Central memory CD8-positive, alpha-beta T cell (primary cell): Measurements from ENCODE around the gene LIME1.
"Not testable (repeated sequence)": the region's sequence is repeated elsewhere in the genome, so short reads cannot be mapped to it uniquely, and the experiment has no call there.

Experiments used
- ATAC-seq: fragments of 150-1000 bp; cut with Tn5 transposase; replicated peaks from 2 replicates; pipeline ENCODE4 v1.10.0; 2022; ENCODE audit warnings: mild to moderate bottlenecking, moderate FRiP score, moderate number of reproducible peaks; ENCODE audit not compliant: poor library complexity, severe bottlenecking; ENCODE audit errors: extremely low read depth
- DNase-seq, 2 donors: peaks; one replicate each; pipeline ENCODE4 v3.0.0; 2021; ENCODE audit warnings: low spot score in 2 of 2
- H3K27ac Mint-ChIP-seq: one replicate; pipeline ENCODE4 v1.8.0; 2022; ENCODE audit warnings: low read depth, mild to moderate bottlenecking, moderate library complexity, mixed read lengths
- H3K27me3 Mint-ChIP-seq: one replicate; pipeline ENCODE4 v1.8.0; 2022; ENCODE audit warnings: mixed read lengths
- H3K36me3 Mint-ChIP-seq: one replicate; pipeline ENCODE4 v1.8.0; 2022; ENCODE audit warnings: mild to moderate bottlenecking, moderate library complexity, mixed read lengths; ENCODE audit not compliant: insufficient read depth
- H3K4me1 Mint-ChIP-seq: one replicate; pipeline ENCODE4 v1.8.0; 2022; ENCODE audit warnings: mixed read lengths
- H3K4me3 Mint-ChIP-seq: one replicate; pipeline ENCODE4 v1.8.0; 2022; ENCODE audit warnings: mild to moderate bottlenecking, moderate library complexity, mixed read lengths
- H3K9me3 Mint-ChIP-seq: one replicate; pipeline ENCODE4 v1.8.0; 2022; ENCODE audit warnings: mixed read lengths

Gene LIME1

DNA sequence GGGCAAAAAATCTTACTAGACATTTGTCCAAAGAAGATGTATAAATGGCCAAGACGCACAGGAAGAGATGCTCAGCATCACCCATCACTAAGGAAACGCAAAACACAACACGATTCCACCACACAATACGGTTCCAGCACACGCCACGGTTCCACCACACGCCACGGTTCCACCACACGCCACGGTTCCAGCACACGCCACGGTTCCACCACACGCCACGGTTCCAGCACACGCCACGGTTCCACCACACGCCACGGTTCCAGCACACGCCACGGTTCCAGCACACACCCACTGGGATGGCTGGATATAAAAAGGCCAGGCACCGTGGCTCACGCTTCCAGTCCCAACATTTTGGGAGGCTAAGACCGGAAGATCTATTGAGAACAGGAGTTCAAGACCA lies 40.4 kb downstream of the LIME1 start:
- H3K27me3 Mint-ChIP-seq, H3K4me1 Mint-ChIP-seq, ATAC-seq, H3K27ac Mint-ChIP-seq, H3K9me3 Mint-ChIP-seq, H3K4me3 Mint-ChIP-seq, DNase-seq, H3K36me3 Mint-ChIP-seq: not testable (repeated sequence)

DNA sequence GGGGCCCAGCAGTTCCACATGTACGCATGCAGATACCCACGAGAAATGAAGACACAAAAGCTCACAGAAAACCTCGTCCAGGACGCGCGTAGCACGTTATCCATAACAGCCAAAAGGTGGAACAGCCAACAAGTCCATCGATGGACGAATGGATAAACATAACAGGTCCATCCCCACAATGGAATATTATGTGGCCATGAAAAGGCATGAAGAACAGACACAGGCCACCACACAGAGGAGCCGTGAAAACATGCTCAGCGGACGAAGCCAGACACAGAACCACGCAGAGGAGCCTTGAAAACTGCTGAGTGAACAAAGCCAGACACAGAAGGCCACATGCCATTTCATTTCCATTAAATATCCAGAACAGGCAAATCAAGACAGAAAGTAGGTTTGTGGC lies 41.1 kb downstream of the LIME1 start:
- no peak for DNase-seq
- H3K4me1 Mint-ChIP-seq = peaks cover 13% of the 10 kb centered on the region
- no peaks in the 10 kb centered on the region for H3K9me3 Mint-ChIP-seq
- H3K27me3 Mint-ChIP-seq = no peaks in the 10 kb centered on the region
- H3K27ac Mint-ChIP-seq = no peak overlapping the region
- no peak overlapping the region for H3K4me3 Mint-ChIP-seq
- no peak for ATAC-seq
- peaks cover 3% of the 10 kb centered on the region for H3K36me3 Mint-ChIP-seq

DNA sequence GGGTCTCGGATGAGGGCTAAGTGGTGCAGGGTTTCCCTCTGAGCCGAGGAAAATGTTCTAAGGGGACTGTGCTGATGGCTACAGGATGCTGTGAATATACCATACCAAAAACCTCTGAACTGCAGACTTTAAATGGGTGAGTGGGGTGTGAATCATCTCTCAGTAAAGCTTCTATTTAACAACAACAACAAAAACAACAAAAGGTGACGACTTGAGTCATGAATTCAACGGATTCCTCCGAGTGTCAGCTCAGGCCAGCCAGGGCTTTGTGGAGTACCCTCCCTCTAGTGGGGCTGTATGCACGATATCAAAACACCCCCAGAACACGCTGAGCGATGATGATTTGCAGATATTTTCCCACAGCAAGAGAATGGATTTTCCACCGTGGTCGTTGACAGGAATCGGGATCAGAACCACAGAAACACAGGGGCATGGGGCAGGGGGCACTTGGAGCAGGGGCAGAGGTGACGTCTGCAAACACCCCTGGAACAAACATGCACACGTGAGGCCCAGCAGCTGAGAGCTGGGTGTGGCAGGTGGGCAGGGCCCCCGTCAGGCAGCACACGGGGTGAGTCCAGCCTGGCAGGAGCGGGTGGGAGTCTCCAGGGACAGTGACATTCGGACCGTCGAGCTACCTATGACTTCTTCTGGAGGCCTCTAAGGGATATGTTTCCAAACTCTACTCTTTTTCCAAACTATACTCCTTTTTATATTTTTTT lies 41.7 kb downstream of the LIME1 start:
- H3K4me1 Mint-ChIP-seq = peaks cover 15% of the 10 kb centered on the region
- H3K9me3 Mint-ChIP-seq = no peaks in the 10 kb centered on the region
- H3K27me3 Mint-ChIP-seq = no peaks in the 10 kb centered on the region
- DNase-seq (no peak), ATAC-seq (no peak)
- no peak overlapping the region for H3K4me3 Mint-ChIP-seq
- peaks cover 3% of the 10 kb centered on the region for H3K36me3 Mint-ChIP-seq
- no peak overlapping the region for H3K27ac Mint-ChIP-seq

DNA sequence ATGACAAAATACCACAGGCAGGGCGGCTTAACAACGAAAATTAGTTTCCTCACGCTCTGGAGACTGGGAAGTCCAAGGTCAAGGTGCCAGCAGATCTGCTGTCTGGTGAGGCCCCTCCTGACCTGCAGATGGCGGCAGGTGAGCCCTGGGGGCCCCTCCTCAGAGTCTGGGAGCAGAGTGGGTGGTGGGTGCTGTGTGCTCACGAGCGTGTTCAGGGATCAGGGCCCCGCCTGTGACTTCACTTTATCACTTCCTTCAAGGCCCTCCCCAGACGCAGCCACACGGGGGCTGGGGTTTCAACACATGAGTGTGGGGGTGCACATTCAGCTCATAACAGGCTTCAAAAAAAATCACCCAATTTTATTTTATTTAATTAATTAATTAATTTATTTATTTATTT lies 42.4 kb downstream of the LIME1 start:
- DNase-seq (no peak), ATAC-seq (no peak)
- Mint-ChIP-seq H3K27me3 (no peaks in the 10 kb centered on the region), H3K4me1 (peaks cover 15% of the 10 kb centered on the region), H3K9me3 (no peaks in the 10 kb centered on the region), H3K36me3 (peaks cover 3% of the 10 kb centered on the region), H3K4me3 (no peak overlapping the region), H3K27ac (no peak overlapping the region)

DNA sequence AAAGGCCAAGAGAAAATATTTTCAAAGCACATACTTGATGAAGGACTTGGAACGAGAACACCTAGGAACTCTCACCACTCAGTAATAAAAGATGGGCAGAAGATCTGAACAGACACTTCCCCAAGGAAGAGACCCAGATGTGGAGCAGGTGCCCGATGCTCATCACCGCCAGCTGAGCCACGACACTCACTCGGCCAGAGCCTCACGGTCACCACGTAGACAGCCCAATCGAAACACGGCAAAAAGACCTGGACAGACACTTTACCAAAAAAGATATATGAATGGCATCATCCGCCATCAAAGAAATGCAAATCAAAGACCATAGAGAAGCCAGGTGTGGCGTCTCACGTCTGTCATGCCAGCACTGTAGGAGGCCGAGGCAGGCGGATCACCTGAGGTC lies 44.7 kb downstream of the LIME1 start:
- Mint-ChIP-seq H3K4me3 (peak overlapping the region; percentile 2), H3K27ac (no peak overlapping the region), H3K9me3 (no peaks in the 10 kb centered on the region), H3K36me3 (peaks cover 5% of the 10 kb centered on the region), H3K4me1 (peaks cover 15% of the 10 kb centered on the region), H3K27me3 (no peaks in the 10 kb centered on the region)
- ATAC-seq (no peak), DNase-seq (no peak)

DNA sequence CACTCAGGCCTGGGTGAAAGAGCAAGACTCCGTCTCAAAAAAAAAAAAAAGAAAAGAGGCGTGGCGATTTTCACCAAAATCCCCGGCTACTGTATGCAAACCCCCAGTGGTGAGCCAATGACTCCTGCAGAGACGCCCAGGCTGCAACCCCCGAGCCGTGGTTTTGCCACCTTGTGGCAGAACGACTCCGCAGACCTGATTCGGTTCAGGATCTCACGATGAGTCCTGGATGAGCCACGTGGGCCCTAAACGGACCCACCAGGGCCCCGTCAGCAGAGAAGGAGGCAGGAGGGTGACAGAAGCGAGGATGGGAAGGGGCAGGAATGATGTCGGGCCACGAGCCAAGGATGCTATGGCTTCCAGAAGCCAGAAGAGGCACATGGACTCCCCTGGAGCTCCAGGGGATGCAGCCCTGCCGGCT lies 45.6 kb downstream of the LIME1 start:
- no peaks in the 10 kb centered on the region for H3K27me3 Mint-ChIP-seq
- H3K36me3 Mint-ChIP-seq = peaks cover 5% of the 10 kb centered on the region
- H3K4me3 Mint-ChIP-seq = peak overlapping the region; percentile 26
- H3K9me3 Mint-ChIP-seq = no peaks in the 10 kb centered on the region
- H3K27ac Mint-ChIP-seq = no peak overlapping the region
- peak; percentile 27 to 63 for DNase-seq
- ATAC-seq = peak; percentile 97
- peaks cover 15% of the 10 kb centered on the region for H3K4me1 Mint-ChIP-seq

DNA sequence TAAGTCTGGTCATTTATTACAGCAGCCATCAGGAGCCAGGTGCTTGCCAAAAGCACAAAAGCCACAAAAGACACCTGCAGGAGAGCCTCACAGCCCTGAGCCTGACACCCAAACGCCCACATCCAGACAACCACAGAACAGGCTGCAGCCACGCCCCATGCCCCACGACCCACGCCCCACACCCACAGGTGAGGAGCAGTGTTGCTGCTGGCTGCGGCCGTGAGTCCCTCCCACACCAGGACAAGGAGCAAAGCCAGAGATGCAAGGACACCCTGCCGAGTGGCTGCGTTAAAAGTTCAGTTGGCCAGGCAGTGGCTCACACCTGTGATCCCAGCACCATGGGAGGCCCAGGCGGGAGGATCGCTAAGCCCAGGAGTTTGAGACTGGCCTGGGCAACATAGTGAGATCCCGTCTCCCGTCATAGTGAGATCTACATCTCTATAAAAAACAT lies 46.1 kb downstream of the LIME1 start:
- no peaks in the 10 kb centered on the region for H3K27me3 Mint-ChIP-seq
- H3K36me3 Mint-ChIP-seq = peaks cover 5% of the 10 kb centered on the region
- DNase-seq (no peak), ATAC-seq (peak; percentile 19)
- H3K9me3 Mint-ChIP-seq = no peaks in the 10 kb centered on the region
- H3K4me1 Mint-ChIP-seq = peaks cover 15% of the 10 kb centered on the region
- H3K27ac Mint-ChIP-seq = no peak overlapping the region
- peak overlapping the region; percentile 26 for H3K4me3 Mint-ChIP-seq

DNA sequence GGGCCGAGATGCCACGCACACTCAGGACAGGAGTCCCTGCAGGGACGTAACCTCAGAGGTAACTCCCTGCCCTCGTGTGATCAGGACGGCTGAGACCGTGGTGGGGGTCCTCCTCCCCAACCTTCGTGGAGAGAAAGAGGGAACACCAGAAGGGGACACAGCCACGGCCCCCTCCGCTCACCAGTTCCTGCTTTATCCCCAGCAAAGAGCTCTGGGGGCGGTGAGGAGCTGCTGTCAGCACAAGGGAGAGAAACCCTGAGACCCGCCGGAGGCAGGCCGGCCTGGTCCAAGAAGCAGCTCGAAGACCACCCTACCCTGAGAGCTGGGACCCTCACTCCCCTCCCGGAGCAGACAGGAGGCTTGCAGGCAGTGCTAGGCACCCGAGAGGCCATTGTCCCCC lies 47.5 kb downstream of the LIME1 start:
- H3K4me1 Mint-ChIP-seq = peaks cover 15% of the 10 kb centered on the region

DNA sequence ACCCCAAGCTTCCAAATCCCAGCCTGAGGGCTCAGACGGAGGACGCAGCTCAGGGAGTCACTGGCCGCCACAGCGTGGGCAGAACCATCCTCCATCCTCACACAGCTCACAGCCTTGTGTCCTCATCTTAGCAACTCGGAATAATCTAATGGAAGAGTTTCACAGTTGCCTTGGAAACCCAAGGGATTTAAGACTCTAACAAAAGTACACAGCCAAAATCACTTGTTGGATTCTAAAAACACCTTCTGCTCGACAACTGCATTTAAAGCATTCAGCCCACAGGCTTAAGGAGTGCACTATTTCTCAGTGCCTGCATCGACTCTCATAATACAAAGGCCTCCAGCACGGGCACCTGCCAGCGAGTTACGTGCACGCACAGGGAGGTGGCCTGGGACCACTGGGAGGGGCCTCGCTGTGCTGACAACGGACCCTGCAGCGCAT lies 49.2 kb downstream of the LIME1 start:
- H3K36me3 Mint-ChIP-seq = peaks cover 4% of the 10 kb centered on the region
- ATAC-seq (no peak), DNase-seq (no peak)
- H3K27me3 Mint-ChIP-seq = peaks cover 9% of the 10 kb centered on the region
- no peaks in the 10 kb centered on the region for H3K9me3 Mint-ChIP-seq
- peaks cover 15% of the 10 kb centered on the region for H3K4me1 Mint-ChIP-seq
- no peak overlapping the region for H3K4me3 Mint-ChIP-seq
- no peak overlapping the region for H3K27ac Mint-ChIP-seq

More for the DNA sequence above, 47.5 kb downstream of the LIME1 start:
- Mint-ChIP-seq H3K36me3 (peaks cover 4% of the 10 kb centered on the region), H3K4me3 (no peak overlapping the region), H3K9me3 (no peaks in the 10 kb centered on the region), H3K27me3 (peaks cover 9% of the 10 kb centered on the region), H3K27ac (no peak overlapping the region)
- ATAC-seq (no peak), DNase-seq (no peak)

DNA sequence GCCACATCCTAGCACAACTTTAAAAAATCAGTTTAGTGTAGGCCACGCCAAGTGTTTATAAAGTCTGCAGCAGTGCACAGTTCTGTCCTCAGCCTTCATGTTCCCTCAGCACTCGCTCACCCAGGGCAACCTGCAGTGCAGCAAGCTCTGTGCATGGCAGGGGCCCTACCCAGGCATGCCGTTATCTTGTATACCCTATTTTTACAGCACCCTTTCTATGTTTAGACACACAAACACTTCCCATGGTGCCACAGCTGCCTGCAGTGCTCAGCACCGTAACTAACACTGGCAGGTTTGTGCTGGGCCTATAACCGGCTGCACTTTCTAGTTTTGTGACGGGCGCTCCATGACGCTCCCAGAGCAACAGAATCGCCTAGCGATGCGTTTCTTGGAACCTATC lies 50.8 kb downstream of the LIME1 start:
- ATAC-seq (no peak), DNase-seq (no peak)
- H3K9me3 Mint-ChIP-seq = no peaks in the 10 kb centered on the region
- H3K27me3 Mint-ChIP-seq = peaks cover 17% of the 10 kb centered on the region
- peaks cover 5% of the 10 kb centered on the region for H3K4me1 Mint-ChIP-seq
- peaks cover 2% of the 10 kb centered on the region for H3K36me3 Mint-ChIP-seq
- H3K27ac Mint-ChIP-seq = no peak overlapping the region
- H3K4me3 Mint-ChIP-seq = no peak overlapping the region

DNA sequence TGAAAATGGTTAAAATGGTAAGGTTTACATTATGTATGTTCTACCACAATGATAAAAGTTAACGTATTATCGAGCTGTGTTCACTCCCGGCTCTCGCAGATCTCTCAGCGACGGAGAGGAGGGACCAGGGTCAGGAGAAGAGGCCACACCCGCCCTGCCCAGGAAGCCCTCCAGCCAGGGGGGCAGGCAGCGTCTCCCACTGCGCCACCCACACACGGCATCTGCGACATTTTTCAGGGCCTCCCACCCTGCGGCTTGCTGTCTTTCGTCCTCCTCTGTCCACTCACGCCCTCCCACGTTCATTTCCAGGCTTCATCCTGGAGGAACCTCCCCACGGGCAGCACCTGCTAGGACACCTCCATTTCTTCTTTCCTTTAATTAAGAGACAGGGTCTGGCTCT lies 51.3 kb downstream of the LIME1 start:
- H3K9me3 Mint-ChIP-seq = no peaks in the 10 kb centered on the region
- H3K4me1 Mint-ChIP-seq = peaks cover under 1% of the 10 kb centered on the region
- peaks cover 2% of the 10 kb centered on the region for H3K36me3 Mint-ChIP-seq
- DNase-seq = no peak
- H3K4me3 Mint-ChIP-seq = no peak overlapping the region
- no peak for ATAC-seq
- no peak overlapping the region for H3K27ac Mint-ChIP-seq
- H3K27me3 Mint-ChIP-seq = peaks cover 17% of the 10 kb centered on the region
